NCI-H1105 treated with DMSO at 0.1 percent for 48 hours (cell line): ENCODE results near the gene PXMP4.
A peak's percentile ranks its signal among the peaks of the same experiment; 100 is the strongest.

ENCODE experiments used
- DNase-seq: peaks from one replicate; lab custom pipeline; 2025; lab: John Stamatoyannopoulos, UW

PXMP4 gene

GRCh38 chr20:33731693-33732165, 11.6 kb upstream of the PXMP4 start, which contains the start of gene ZNF341:
Gene ZNF341 (plus strand): TSS chr20:33731996. CDS start chr20:33732022, 26 bp downstream.
- peak; percentile 93 for DNase-seq

- DNase-seq = no peak
These were observed 11.0 kb upstream of the PXMP4 start for GRCh38 chr20:33730946-33731692.

GRCh38 chr20:33729101-33729500, 9.0 kb upstream of the PXMP4 start:
- DNase-seq = no peak

DNA sequence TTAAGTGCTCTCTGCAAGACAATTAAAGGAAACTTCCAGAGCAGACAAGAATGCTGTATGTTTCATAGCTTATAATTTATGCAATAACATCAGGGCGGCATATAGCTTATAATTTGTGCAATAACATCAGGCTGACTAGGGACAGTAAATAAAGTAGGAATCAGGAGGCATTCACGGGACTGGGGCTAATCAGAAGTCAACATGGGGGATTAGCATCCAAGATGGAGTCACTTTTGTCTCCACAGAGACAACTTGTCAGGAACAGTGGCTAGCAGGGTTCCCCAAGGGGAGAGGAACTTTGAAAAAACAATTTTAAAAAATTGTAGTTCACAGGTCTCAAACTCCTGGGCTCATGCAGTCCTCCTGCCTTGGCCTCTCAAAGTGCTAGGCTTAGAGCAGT, 8.4 kb upstream of the PXMP4 start:
- no peak for DNase-seq

DNA sequence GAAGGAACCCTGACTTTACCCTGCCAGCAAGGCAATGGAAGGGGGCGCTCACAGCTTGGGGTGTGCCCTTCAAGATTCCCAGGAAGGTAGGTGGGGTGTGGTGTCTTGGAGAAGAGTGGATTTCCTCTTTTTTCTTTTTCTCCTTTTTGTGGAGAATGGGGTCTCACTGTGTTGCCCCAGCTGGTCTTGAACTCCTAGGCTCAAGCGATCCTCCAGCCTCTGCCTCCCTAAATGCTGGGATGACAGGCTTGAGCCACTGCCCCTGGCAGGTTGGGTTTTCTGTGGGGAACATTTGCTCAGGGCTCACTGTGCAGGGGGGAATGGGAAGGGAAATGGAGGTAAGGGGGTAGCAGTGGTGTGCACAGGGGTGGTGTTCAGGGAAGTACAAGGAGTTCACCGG, 7.7 kb upstream of the PXMP4 start:
- DNase-seq = no peak

DNA sequence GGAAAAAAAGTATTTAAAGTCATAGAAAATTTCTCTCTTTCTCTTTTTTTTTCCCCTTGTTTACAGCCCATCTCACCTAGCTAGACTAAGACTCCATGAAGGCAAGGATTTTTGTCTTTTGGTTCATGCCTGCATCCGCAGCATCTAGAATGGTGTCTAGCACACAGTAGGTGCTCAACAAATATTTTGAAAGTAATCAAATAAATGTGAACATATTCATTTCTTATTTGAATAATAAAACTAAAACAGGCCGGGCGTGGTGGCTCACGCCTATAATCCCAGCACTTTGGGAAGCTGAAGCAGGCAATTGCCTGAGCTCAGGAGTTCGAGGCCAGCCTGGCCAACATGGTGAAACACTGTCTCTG, 7.0 kb upstream of the PXMP4 start:
- no peak for DNase-seq

DNA sequence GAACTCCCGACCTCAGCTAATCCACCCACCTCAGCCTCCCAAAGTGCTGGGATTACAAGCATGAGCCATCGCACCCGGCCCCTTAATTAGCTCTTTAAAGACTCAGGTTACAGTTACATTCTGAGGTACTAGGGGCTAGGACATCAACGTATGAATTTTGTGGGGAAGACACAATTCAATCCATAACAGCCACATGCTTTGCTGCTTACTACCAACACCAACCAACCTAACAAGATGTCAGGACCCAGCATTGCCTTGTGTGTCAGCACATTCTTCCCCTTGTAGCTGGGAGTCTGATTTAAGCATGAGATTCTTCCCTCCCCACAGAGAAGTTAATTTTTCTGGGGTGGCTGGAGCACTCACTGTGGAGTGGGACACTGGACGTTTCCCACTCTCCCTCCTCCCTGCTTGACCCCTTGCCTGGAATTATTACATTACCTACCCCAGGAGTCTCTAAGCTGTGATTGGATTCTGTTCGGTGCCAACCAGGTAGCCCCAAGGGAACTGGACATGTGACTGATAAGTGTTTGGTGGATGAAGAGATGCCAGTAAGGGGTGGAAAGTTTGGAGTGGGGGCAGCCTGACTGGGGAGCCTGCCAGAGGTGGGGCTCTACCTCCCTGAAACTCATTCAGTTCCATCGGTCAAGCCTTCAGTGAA, 5.6 kb upstream of the PXMP4 start:
- no peak for DNase-seq

- no peak for DNase-seq
These were observed 4.5 kb upstream of the PXMP4 start for GRCh38 chr20:33724439-33725094.

GRCh38 chr20:33721391-33722140, 1.5 kb upstream of the PXMP4 start:
- no peak for DNase-seq

- DNase-seq = no peak
These were observed 677 bp downstream of the PXMP4 start for GRCh38 chr20:33719277-33719988.

GRCh38 chr20:33716498-33716897, 3.6 kb downstream of the PXMP4 start:
- DNase-seq = no peak

DNA sequence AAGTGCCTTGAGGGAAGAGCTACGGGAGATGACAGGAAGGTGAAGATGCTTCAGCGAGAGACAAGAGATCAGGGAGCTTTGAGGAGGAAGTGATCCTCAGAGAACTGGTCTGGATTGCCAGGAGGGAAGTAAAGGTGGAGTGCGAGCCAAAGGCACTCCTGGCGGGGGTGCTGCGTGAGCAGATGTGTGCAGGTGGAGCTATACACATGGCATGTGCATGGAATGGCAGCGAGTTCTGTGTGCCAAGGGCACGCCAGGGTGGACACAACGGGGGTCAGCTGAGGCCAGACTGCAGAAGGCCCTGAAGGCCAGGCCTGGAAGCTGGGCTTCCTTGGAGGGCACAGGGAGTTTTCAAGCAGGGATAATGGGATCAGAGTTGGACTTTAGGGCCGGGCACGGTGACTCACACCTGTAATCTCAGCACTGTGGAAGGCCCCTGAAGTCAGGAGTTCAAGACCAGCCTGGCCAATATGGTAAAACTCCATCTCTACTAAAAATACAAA, 6.2 kb downstream of the PXMP4 start:
- no peak for DNase-seq

GRCh38 chr20:33711446-33711738, 8.7 kb downstream of the PXMP4 start:
- no peak for DNase-seq

GRCh38 chr20:33710681-33711445, 9.2 kb downstream of the PXMP4 start:
- DNase-seq = no peak

- no peak for DNase-seq
These were observed 10.1 kb downstream of the PXMP4 start for GRCh38 chr20:33709905-33710541.

DNA sequence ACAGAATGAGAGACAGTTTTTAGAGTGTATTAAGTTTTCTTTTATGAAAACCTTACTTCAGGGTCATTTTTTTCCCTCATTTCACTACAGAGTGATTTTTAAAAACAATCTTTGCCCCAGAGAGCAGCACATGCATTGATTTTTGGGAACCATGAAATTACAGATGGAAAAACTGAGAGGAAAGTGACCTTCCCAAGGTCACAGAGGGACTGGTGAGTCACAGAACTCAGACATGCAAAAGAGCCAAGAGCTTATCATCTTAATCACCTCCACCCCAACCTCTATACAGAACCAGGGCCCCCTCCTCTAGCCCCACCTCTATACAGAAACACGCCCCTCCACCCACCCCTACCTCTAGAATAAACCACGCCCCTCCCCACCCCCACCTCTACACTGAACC, 10.7 kb downstream of the PXMP4 start:
- DNase-seq = no peak

- DNase-seq = no peak
These were observed 12.4 kb downstream of the PXMP4 start for GRCh38 chr20:33707668-33708067.

GRCh38 chr20:33704197-33704924, 15.7 kb downstream of the PXMP4 start:
- no peak for DNase-seq

- DNase-seq = no peak
These were observed 16.5 kb downstream of the PXMP4 start for GRCh38 chr20:33703498-33704137.
